Gastrocnemius medialis (tissue), 4 donors: ENCODE results near the gene DENND4C.

Experiments used
- POLR2A ChIP-seq, 2 donors: fragments of 450-650 bp; IDR thresholded peaks; one replicate each; pipeline ENCODE4 v1.6.1; 2017; ENCODE audit warnings: antibody characterized with exemption in 2 of 2, mild to moderate bottlenecking in 2 of 2, moderate library complexity in 2 of 2
- TF ChIP-seq, protein P1 (sequence below), 5 experiments: fragments of 450-650 bp in 3 of 5; fragments of 200-600 bp in 2 of 5; sonication (generic) in 2 of 5; IDR thresholded peaks in 4 of 5; conservative IDR thresholded peaks in 1 of 5; 1 replicate in 4 of 5; 2 replicates in 1 of 5; pipeline ENCODE4 v1.5.1; 2016 to 2019; ENCODE audit warnings: antibody characterized with exemption in 5 of 5, mild to moderate bottlenecking in 3 of 5, moderate library complexity in 3 of 5

DNA sequence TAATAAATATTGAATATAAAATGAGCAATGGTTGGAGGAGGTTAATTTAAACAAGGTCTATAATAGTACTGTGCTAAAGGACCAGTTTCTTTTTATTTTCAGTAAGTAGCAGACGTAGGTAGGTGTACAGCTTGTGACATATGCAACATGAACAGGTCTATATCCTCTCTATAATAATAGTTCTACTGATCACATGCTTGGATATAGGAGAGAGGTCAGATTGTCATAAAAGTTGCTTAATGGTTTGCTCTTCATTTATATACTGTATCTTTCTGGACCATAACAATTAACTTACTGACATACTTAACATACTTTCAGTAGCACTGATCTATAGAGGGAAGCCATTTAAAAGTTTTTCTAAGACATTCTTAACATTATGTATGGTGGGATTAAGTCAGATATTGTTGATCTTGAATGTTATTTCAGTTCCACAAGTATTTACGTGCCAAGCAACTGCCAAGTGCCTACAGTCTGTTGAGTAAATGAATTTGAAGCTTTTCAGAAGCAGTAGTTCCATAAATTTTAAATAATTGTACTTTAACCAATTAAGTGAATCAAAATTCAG is 68.0 kb downstream of the DENND4C start:
- TF ChIP-seq, protein P1, sequence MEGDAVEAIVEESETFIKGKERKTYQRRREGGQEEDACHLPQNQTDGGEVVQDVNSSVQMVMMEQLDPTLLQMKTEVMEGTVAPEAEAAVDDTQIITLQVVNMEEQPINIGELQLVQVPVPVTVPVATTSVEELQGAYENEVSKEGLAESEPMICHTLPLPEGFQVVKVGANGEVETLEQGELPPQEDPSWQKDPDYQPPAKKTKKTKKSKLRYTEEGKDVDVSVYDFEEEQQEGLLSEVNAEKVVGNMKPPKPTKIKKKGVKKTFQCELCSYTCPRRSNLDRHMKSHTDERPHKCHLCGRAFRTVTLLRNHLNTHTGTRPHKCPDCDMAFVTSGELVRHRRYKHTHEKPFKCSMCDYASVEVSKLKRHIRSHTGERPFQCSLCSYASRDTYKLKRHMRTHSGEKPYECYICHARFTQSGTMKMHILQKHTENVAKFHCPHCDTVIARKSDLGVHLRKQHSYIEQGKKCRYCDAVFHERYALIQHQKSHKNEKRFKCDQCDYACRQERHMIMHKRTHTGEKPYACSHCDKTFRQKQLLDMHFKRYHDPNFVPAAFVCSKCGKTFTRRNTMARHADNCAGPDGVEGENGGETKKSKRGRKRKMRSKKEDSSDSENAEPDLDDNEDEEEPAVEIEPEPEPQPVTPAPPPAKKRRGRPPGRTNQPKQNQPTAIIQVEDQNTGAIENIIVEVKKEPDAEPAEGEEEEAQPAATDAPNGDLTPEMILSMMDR (IDR thresholded peaks at IDR 0.05 in 4 of 5, conservative IDR thresholded peaks at IDR 0.05 in 1 of 5): no peak
- no peak for TF ChIP-seq POLR2A (IDR thresholded peaks at IDR 0.05)
